Measurements from ENCODE around the gene DOHH.
"Not testable (repeated sequence)": the region's sequence is repeated elsewhere in the genome, so short reads cannot be mapped to it uniquely, and the experiment has no call there.

The DOHH gene

DNA sequence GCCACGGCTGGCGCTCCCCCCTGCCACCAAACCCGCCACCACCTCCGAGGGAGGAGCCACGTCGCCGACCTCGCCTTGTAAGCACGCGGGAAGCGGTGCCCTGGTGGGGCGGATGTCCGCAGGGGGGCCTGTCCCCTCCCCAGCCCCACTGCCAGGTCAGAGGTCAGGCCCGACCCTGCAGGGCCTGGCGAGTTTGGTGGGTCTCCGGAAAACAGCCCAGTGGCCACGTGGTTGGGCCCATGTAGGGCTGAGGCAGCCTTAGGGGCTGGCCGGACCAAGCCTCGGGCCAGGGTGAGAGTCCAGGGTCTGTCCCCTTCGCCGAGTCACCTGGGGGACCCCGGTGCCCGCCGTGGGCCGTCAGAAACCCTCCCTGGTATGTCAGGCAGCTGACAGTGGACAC, 46.6 kb downstream of the DOHH start:
- no peaks in the 10 kb centered on the region for H3K9me3 ChIP-seq (ENCODE audit: low read depth, low read length)
- H3K4me3 ChIP-seq = no peak overlapping the region
- no peak for TF ChIP-seq POLR2AphosphoS5 (IDR thresholded peaks at IDR 0.05; ENCODE audit: borderline replicate concordance, low read depth, low read length)
- H3K27ac ChIP-seq = no peak overlapping the region
- no peak for DNase-seq (ENCODE audit: low read depth, low spot score)
- H3K36me3 ChIP-seq (ENCODE audit: insufficient read depth, low read length) = peaks cover 49% of the 10 kb centered on the region
- no peak overlapping the region for H3K9ac ChIP-seq (ENCODE audit: insufficient read length)

GRCh38 chr19:3452942-3453214, 47.6 kb downstream of the DOHH start:
- H3K27ac ChIP-seq; H3K9ac ChIP-seq (ENCODE audit: insufficient read length); DNase-seq (ENCODE audit: low read depth, low spot score); H3K9me3 ChIP-seq (ENCODE audit: low read depth, low read length); H3K4me3 ChIP-seq: not testable (repeated sequence)
- H3K36me3 ChIP-seq (ENCODE audit: insufficient read depth, low read length) = peaks cover 55% of the 10 kb centered on the region

- no peak for DNase-seq (ENCODE audit: low read depth, low spot score)
- H3K9ac ChIP-seq (ENCODE audit: insufficient read length) = no peak overlapping the region
- TF ChIP-seq EZH2 (IDR thresholded peaks at IDR 0.05) (no peak), POLR2AphosphoS5 (IDR thresholded peaks at IDR 0.05; ENCODE audit: borderline replicate concordance, low read depth, low read length) (no peak), FOXP2 (optimal IDR thresholded peaks at IDR 0.05; ENCODE audit: control extremely low read depth, extremely low read length, insufficient read depth) (no peak)
- H3K9me3 ChIP-seq (ENCODE audit: low read depth, low read length) = no peaks in the 10 kb centered on the region
- H3K27ac ChIP-seq = no peak overlapping the region
- H3K4me3 ChIP-seq = no peak overlapping the region
- peaks cover 55% of the 10 kb centered on the region for H3K36me3 ChIP-seq (ENCODE audit: insufficient read depth, low read length)
Observed at GRCh38 chr19:3452171-3452941, 48.1 kb downstream of the DOHH start.

DNA sequence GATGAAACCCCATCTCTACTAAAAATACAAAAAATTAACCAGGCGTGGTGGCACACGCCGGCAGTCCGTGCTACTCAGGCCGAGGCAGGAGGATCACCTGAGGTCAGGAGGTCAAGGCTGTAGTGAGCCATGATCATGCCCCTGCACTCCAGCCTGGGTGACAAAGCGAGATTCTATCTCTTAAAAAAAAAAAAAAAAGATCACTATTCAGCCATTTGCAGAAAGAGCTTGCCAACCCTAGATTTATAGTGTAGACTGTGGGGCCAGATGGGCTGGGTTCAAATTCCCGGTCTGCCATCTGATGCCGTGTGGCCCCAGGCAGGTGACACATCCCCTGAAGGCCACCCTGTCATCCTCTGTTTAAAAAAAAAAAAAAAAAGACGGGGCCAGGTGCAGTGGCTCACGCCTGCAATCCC, 49.0 kb downstream of the DOHH start:
- Histone ChIP-seq H3K9ac (ENCODE audit: insufficient read length) (no peak overlapping the region), H3K9me3 (ENCODE audit: low read depth, low read length) (no peaks in the 10 kb centered on the region), H3K27ac (no peak overlapping the region), H3K36me3 (ENCODE audit: insufficient read depth, low read length) (peaks cover 55% of the 10 kb centered on the region), H3K4me3 (no peak overlapping the region)
- no peak for TF ChIP-seq EZH2 (IDR thresholded peaks at IDR 0.05)
- TF ChIP-seq POLR2AphosphoS5 (IDR thresholded peaks at IDR 0.05; ENCODE audit: borderline replicate concordance, low read depth, low read length) = no peak
- TF ChIP-seq FOXP2 (optimal IDR thresholded peaks at IDR 0.05; ENCODE audit: control extremely low read depth, extremely low read length, insufficient read depth) = no peak
- no peak for DNase-seq (ENCODE audit: low read depth, low spot score)

- Histone ChIP-seq H3K27ac (no peak overlapping the region), H3K9ac (ENCODE audit: insufficient read length) (no peak overlapping the region), H3K36me3 (ENCODE audit: insufficient read depth, low read length) (peaks cover 60% of the 10 kb centered on the region), H3K9me3 (ENCODE audit: low read depth, low read length) (no peaks in the 10 kb centered on the region), H3K4me3 (no peak overlapping the region)
- TF ChIP-seq FOXP2 (optimal IDR thresholded peaks at IDR 0.05; ENCODE audit: control extremely low read depth, extremely low read length, insufficient read depth) (no peak), EZH2 (IDR thresholded peaks at IDR 0.05) (no peak), POLR2AphosphoS5 (IDR thresholded peaks at IDR 0.05; ENCODE audit: borderline replicate concordance, low read depth, low read length) (no peak)
- DNase-seq (ENCODE audit: low read depth, low spot score) = no peak
Observed at GRCh38 chr19:3450796-3451411, 49.6 kb downstream of the DOHH start.

DNA sequence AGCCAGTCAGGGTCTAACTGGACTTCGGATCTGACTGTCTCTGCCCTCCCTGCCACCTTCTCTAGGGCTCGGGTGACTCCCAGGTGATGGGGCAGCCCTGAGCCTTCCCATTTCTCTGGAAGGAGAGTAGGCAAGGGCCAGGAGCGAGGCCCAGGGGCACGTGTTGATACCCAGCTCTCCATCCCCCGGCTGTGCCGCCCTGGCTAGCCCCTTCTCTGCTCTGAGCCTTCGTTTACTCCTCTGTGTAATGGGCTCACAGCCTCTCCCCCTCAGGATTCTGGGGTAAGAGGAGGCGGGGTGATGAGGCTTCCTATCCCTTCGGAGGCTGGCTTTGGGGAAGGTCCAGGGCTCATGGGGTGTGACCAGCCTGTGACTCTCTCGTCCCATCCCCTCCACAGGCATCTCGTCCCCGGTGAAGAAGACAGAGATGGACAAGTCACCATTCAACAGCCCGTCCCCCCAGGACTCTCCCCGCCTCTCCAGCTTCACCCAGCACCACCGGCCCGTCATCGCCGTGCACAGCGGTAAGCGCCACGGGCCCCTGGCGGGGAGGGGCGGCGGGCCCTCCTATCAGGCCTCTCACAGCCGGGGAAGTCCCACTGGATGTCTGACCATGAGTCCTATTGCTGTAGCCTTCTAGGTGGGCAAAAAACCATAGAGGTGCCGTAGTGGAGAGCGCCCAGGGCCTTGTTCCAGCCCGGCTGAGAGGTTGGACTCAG, 51.7 kb downstream of the DOHH start:
- no peak for DNase-seq (ENCODE audit: low read depth, low spot score)
- H3K27ac ChIP-seq = no peak overlapping the region
- no peaks in the 10 kb centered on the region for H3K9me3 ChIP-seq (ENCODE audit: low read depth, low read length)
- no peak overlapping the region for H3K4me3 ChIP-seq
- H3K36me3 ChIP-seq (ENCODE audit: insufficient read depth, low read length) = peaks cover 59% of the 10 kb centered on the region
- H3K9ac ChIP-seq (ENCODE audit: insufficient read length) = no peak overlapping the region
- no peak for TF ChIP-seq FOXP2 (optimal IDR thresholded peaks at IDR 0.05; ENCODE audit: control extremely low read depth, extremely low read length, insufficient read depth)
- TF ChIP-seq POLR2AphosphoS5 (IDR thresholded peaks at IDR 0.05; ENCODE audit: borderline replicate concordance, low read depth, low read length) = no peak
- no peak for TF ChIP-seq EZH2 (IDR thresholded peaks at IDR 0.05)

DNA sequence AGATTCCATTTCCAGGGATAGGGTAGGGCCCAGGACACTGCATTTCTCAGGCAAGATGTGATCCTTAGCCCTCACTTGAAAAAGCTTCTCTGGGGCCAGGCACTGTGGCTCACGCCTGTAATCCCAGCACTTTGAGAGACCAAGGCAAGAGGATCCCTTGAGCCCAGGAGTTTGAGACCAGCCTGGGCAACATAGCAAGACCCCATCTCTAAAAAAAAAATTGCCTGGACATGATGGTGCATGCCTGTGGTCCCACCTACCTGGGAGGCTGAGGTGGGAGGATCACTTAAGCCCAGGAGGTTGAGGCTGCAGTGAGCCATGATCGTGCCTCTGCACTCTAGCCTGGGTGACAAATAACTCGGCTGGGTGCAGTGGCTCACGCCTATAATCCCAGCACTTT, 53.8 kb downstream of the DOHH start:
- DNase-seq (ENCODE audit: low read depth, low spot score); H3K27ac ChIP-seq; H3K9me3 ChIP-seq (ENCODE audit: low read depth, low read length); H3K4me3 ChIP-seq; H3K9ac ChIP-seq (ENCODE audit: insufficient read length): not testable (repeated sequence)
- H3K36me3 ChIP-seq (ENCODE audit: insufficient read depth, low read length) = peaks cover 52% of the 10 kb centered on the region

DNA sequence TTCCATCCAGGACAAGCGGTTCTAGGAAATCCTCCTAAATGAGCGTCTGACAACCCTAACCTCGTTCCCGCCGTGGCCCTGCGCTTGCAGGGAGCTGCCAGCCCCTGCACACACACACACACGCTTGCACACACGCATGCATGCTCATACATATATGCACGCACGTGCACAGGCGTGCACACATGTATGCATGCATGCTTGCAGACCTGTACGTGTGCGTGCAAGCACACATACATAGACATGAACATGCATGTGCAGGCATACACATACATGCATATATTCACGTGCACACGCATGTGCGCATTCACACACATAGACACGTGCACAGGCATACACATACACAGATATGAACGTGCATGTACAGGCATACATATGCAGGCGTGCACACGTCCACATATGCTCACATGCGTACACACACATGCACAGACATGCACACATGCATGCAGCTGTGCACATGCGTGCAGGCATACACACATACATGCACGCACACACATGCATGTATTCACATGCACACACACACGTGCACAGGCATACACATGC, 55.7 kb downstream of the DOHH start:
- Histone ChIP-seq H3K4me3 (no peak overlapping the region), H3K9me3 (ENCODE audit: low read depth, low read length) (no peaks in the 10 kb centered on the region), H3K9ac (ENCODE audit: insufficient read length) (no peak overlapping the region), H3K36me3 (ENCODE audit: insufficient read depth, low read length) (peaks cover 44% of the 10 kb centered on the region; the same call in 1 of the 2 replicates), H3K27ac (no peak overlapping the region)
- TF ChIP-seq EZH2 (IDR thresholded peaks at IDR 0.05) (no peak), POLR2AphosphoS5 (IDR thresholded peaks at IDR 0.05; ENCODE audit: borderline replicate concordance, low read depth, low read length) (no peak), FOXP2 (optimal IDR thresholded peaks at IDR 0.05; ENCODE audit: control extremely low read depth, extremely low read length, insufficient read depth) (no peak)
- DNase-seq (ENCODE audit: low read depth, low spot score) = no peak
